GM19023 (cell line): ENCODE measurements around the gene CAMSAP3.
"Not testable (repeated sequence)": the region's sequence is repeated elsewhere in the genome, so short reads cannot be mapped to it uniquely, and the experiment has no call there.

Source experiments
- ATAC-seq: cut with Tn5 transposase; IDR thresholded peaks from one replicate; pipeline ENCODE4 v1.9.1; 2021; ENCODE audit warnings: mild to moderate bottlenecking, moderate library complexity; ENCODE audit not compliant: unreplicated experiment

Gene CAMSAP3

GRCh38 chr19:7570761-7571160 lies 24.9 kb upstream of the CAMSAP3 start:
- no peak for ATAC-seq

GRCh38 chr19:7575434-7576040 lies 20.1 kb upstream of the CAMSAP3 start:
- ATAC-seq = no peak

GRCh38 chr19:7577422-7577821 lies 18.2 kb upstream of the CAMSAP3 start:
- not testable (repeated sequence) for ATAC-seq

- ATAC-seq = no peak
These were observed 17.5 kb upstream of the CAMSAP3 start for GRCh38 chr19:7578127-7578526.

GRCh38 chr19:7579182-7579581 lies 16.5 kb upstream of the CAMSAP3 start:
- ATAC-seq = no peak

- ATAC-seq = no peak
These were observed 13.2 kb upstream of the CAMSAP3 start for GRCh38 chr19:7582446-7582845.

- ATAC-seq = no peak
These were observed 5.8 kb upstream of the CAMSAP3 start for GRCh38 chr19:7589822-7590221.

GRCh38 chr19:7590256-7590655 lies 5.4 kb upstream of the CAMSAP3 start:
- ATAC-seq = no peak

GRCh38 chr19:7596211-7596937 lies 711 bp downstream of the CAMSAP3 start:
- no peak for ATAC-seq

- ATAC-seq = no peak
These were observed 2.0 kb downstream of the CAMSAP3 start for GRCh38 chr19:7597689-7598088.

GRCh38 chr19:7598180-7598579 lies 2.5 kb downstream of the CAMSAP3 start:
- ATAC-seq = no peak

- ATAC-seq = no peak
These were observed 5.1 kb downstream of the CAMSAP3 start for GRCh38 chr19:7600721-7601120.

GRCh38 chr19:7602240-7602934 lies 6.7 kb downstream of the CAMSAP3 start:
- ATAC-seq = no peak

GRCh38 chr19:7602935-7603497 lies 7.4 kb downstream of the CAMSAP3 start:
- no peak for ATAC-seq

GRCh38 chr19:7603919-7604318 lies 8.3 kb downstream of the CAMSAP3 start:
- no peak for ATAC-seq

GRCh38 chr19:7605490-7606222 lies 10.0 kb downstream of the CAMSAP3 start:
- no peak for ATAC-seq

GRCh38 chr19:7606289-7606688 lies 10.6 kb downstream of the CAMSAP3 start:
- no peak for ATAC-seq

- no peak for ATAC-seq
These were observed 11.7 kb downstream of the CAMSAP3 start for GRCh38 chr19:7607212-7607873.

- ATAC-seq = no peak
These were observed 12.4 kb downstream of the CAMSAP3 start for GRCh38 chr19:7607874-7608560.
